ENCODE results near the gene TMPRSS11D. TPM values are rescaled to one million over a fixed set of nuclear protein-coding genes. Genes with fewer than 3 reads are reported as not detected.

TMPRSS11D gene
- total and polyA plus RNA-seq, 2 of the 4 experiments (the other 2 are of a cell fraction): not detected

GRCh38 chr4:67894659-67895058, 10.9 kb upstream of the TMPRSS11D start:
- in situ Hi-C loops (cut with MboI; ENCODE audit: low sequenced_read_pairs) (no loop called here), dilution Hi-C loops (cut with HindIII; ENCODE audit: low sequenced_read_pairs, unreplicated experiment) (no loop called here), intact Hi-C loops (cut with micrococcal nuclease) (no loop called here)
- ATAC-seq (ENCODE audit: low read depth) (no peak), DNase-seq (no peak)
- no peak overlapping the region for H4K8ac ChIP-seq (ENCODE audit: low read depth in 2 of 2, low read length in 2 of 2)
- H4K91ac ChIP-seq (ENCODE audit: insufficient read depth, low read depth, low read length): no peak overlapping the region
- H4K20me1 ChIP-seq (ENCODE audit: insufficient read depth, low read length): no peaks in the 10 kb centered on the region
- no CpG with 5 or more reads among the region's 1 CpG for WGBS, 2 experiments (ENCODE audit: extremely low coverage in 2 of 2, insufficient read length in 1 of 2)
- POLR2A ChIA-PET (ENCODE audit: unreplicated experiment): no interaction called here
- no peak overlapping the region for H3K18ac ChIP-seq (ENCODE audit: low read depth, low read length)
- no peak overlapping the region for H2BK5ac ChIP-seq (ENCODE audit: low read depth, low read length, poor library complexity, severe bottlenecking)
- H2AK5ac ChIP-seq (ENCODE audit: low read depth, low read length): no peak overlapping the region
- H3K9me3 ChIP-seq (ENCODE audit: control insufficient read depth, insufficient read depth, low read length): no peaks in the 10 kb centered on the region
- BruUV-seq (replicated peaks): no TSS peak
- no peak overlapping the region for H3K23ac ChIP-seq (ENCODE audit: low read depth, low read length)
- no peak overlapping the region for H2AFZ ChIP-seq (replicated peaks; ENCODE audit: low read length, poor library complexity)
- H3K36me3 ChIP-seq (ENCODE audit: control insufficient read depth, insufficient read depth, low read length): no peaks in the 10 kb centered on the region
- no peaks in the 10 kb centered on the region for H3K79me1 ChIP-seq (ENCODE audit: low read depth in 1 of 2, low read length in 2 of 2)
- no peaks in the 10 kb centered on the region for H3K9me1 ChIP-seq (ENCODE audit: insufficient read depth, low read length)
- no peak overlapping the region for H3K9ac ChIP-seq (ENCODE audit: low read depth, low read length)
- no peak overlapping the region for H3K4me2 ChIP-seq (ENCODE audit: low read depth, low read length)
- H3K27me3 ChIP-seq (ENCODE audit: control insufficient read depth, insufficient read depth, low read length): no peaks in the 10 kb centered on the region
- H3K27ac ChIP-seq (ENCODE audit: insufficient read depth, low read length): no peak overlapping the region
- no peak overlapping the region for H2AK9ac ChIP-seq (replicated peaks; ENCODE audit: low read depth, low read length, poor library complexity)
- H3K56ac ChIP-seq (ENCODE audit: extremely low read depth, insufficient read depth, low read length): no peak overlapping the region
- H2BK120ac ChIP-seq (ENCODE audit: low read depth, low read length): no peak overlapping the region
- H4K5ac ChIP-seq (ENCODE audit: low read depth, low read length): no peak overlapping the region
- TF ChIP-seq SMC3 (IDR thresholded peaks at IDR 0.05; ENCODE audit: low read depth, low read length): no peak
- TF ChIP-seq, protein P1, sequence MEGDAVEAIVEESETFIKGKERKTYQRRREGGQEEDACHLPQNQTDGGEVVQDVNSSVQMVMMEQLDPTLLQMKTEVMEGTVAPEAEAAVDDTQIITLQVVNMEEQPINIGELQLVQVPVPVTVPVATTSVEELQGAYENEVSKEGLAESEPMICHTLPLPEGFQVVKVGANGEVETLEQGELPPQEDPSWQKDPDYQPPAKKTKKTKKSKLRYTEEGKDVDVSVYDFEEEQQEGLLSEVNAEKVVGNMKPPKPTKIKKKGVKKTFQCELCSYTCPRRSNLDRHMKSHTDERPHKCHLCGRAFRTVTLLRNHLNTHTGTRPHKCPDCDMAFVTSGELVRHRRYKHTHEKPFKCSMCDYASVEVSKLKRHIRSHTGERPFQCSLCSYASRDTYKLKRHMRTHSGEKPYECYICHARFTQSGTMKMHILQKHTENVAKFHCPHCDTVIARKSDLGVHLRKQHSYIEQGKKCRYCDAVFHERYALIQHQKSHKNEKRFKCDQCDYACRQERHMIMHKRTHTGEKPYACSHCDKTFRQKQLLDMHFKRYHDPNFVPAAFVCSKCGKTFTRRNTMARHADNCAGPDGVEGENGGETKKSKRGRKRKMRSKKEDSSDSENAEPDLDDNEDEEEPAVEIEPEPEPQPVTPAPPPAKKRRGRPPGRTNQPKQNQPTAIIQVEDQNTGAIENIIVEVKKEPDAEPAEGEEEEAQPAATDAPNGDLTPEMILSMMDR (conservative IDR thresholded peaks at IDR 0.05; ENCODE audit: low read depth, low read length): no peak
- no peak for TF ChIP-seq MXI1 (IDR thresholded peaks at IDR 0.05; ENCODE audit: borderline replicate concordance, low read depth, low read length)
- TF ChIP-seq FOS (IDR thresholded peaks at IDR 0.05; ENCODE audit: low read depth, low read length): no peak
- no peak for TF ChIP-seq MAZ (IDR thresholded peaks at IDR 0.05; ENCODE audit: borderline replicate concordance, low read depth, low read length)
- no peak for TF ChIP-seq CHD1 (IDR thresholded peaks at IDR 0.05; ENCODE audit: low read depth, low read length)
- TF ChIP-seq NFE2L2 (IDR thresholded peaks at IDR 0.05; ENCODE audit: low read depth, low read length): no peak
- no peak for TF ChIP-seq RCOR1 (IDR thresholded peaks at IDR 0.05; ENCODE audit: insufficient replicate concordance, low read length)
- TF ChIP-seq BHLHE40 (IDR thresholded peaks at IDR 0.05; ENCODE audit: low read depth, low read length): no peak
- no peak overlapping the region for H2BK20ac ChIP-seq (ENCODE audit: low read depth, low read length)
- H3K4ac ChIP-seq (ENCODE audit: low read depth, low read length): no peak overlapping the region
- peaks cover 2% of the 10 kb centered on the region; the same call in 1 of the 2 replicates for H3K4me1 ChIP-seq (ENCODE audit: control insufficient read depth, insufficient read depth, low read length)
- H2BK15ac ChIP-seq (ENCODE audit: low read depth, low read length): no peak overlapping the region
- H3K14ac ChIP-seq (replicated peaks; ENCODE audit: low read depth, low read length): no peak overlapping the region
- CTCF ChIA-PET: no interaction called here
- no peak overlapping the region for H3K4me3 ChIP-seq (ENCODE audit: insufficient read depth, low read depth, low read length)
